ENCODE results near the gene ASTN2. TPM values are rescaled to one million over a fixed set of nuclear protein-coding genes. Genes with fewer than 3 reads are reported as not detected.

ASTN2 gene
- total and polyA plus RNA-seq, 2 experiments from 2014 or later = 7.0 to 24.6 TPM

GRCh38 chr9:117231012-117231411, 183.8 kb downstream of the ASTN2 start (continued):
- no peak for TF ChIP-seq STAT1 (IDR thresholded peaks at IDR 0.05; ENCODE audit: unreplicated experiment)
- no peak for TF ChIP-seq CTCF (conservative IDR thresholded peaks at IDR 0.05; ENCODE audit: low read depth in 2 of 2)
- no peak for TF ChIP-seq POLR2AphosphoS5 (IDR thresholded peaks at IDR 0.05; ENCODE audit: low read depth)
- no peak for TF ChIP-seq EZH2phosphoT487 (IDR thresholded peaks at IDR 0.05; ENCODE audit: unreplicated experiment)

- Mint-ChIP-seq H3K36me3 (ENCODE audit: low read depth) (no peaks in the 10 kb centered on the region), H3K4me1 (peaks cover 9% of the 10 kb centered on the region), H3K4me3 (no peak overlapping the region), H3K9me3 (no peaks in the 10 kb centered on the region), H3K27me3 (ENCODE audit: insufficient read depth, low read depth, poor library complexity) (peaks cover 1% of the 10 kb centered on the region), H3K27ac (peak overlapping the region; percentile 49)
- Histone ChIP-seq H3K79me2 (replicated peaks; ENCODE audit: insufficient read depth) (no peaks in the 10 kb centered on the region), H3K27me3 (ENCODE audit: insufficient read depth) (no peaks in the 10 kb centered on the region), H3K4me2 (no peak overlapping the region), H3K36me3 (ENCODE audit: insufficient read depth) (no peaks in the 10 kb centered on the region), H3K27ac (ENCODE audit: low read depth) (no peak overlapping the region), H3F3A (replicated peaks; ENCODE audit: low read depth) (no peaks in the 10 kb centered on the region), H3K9me2 (ENCODE audit: insufficient read depth) (peaks cover 3% of the 10 kb centered on the region; the same call in 1 of the 2 replicates), H3K4me3 (no peak overlapping the region), H4K20me1 (replicated peaks; ENCODE audit: insufficient read depth) (no peaks in the 10 kb centered on the region), H3K4me1 (ENCODE audit: insufficient read depth) (0 out of 2 replicates have a peak, but pooled peaks cover 4% of the 10 kb centered on the region), H2AFZ (no peak overlapping the region)
- peak; percentile 43; the same call in 2 of the 3 replicates for ATAC-seq
- TF ChIP-seq REST (IDR thresholded peaks at IDR 0.05; ENCODE audit: unreplicated experiment) (no peak), NANOG (IDR thresholded peaks at IDR 0.05; ENCODE audit: borderline replicate concordance) (no peak), POLR2AphosphoS5 (IDR thresholded peaks at IDR 0.05; ENCODE audit: low read depth) (no peak), CREB1 (CRISPR knock-in tag; IDR thresholded peaks at IDR 0.05; ENCODE audit: low read depth) (no peak)
- peak; percentile 51 for DNase-seq (ENCODE audit: low spot score)
Measured at GRCh38 chr9:117224695-117225094, 190.2 kb downstream of the ASTN2 start.

- Histone ChIP-seq H3K79me2 (replicated peaks; ENCODE audit: insufficient read depth) (no peaks in the 10 kb centered on the region), H3K27ac (ENCODE audit: low read depth) (no peak overlapping the region), H3K36me3 (ENCODE audit: insufficient read depth) (no peaks in the 10 kb centered on the region), H3K4me3 (no peak overlapping the region), H4K20me1 (replicated peaks; ENCODE audit: insufficient read depth) (no peaks in the 10 kb centered on the region), H3K4me1 (ENCODE audit: insufficient read depth) (no peaks in the 10 kb centered on the region), H3F3A (replicated peaks; ENCODE audit: low read depth) (no peaks in the 10 kb centered on the region), H3K9me2 (ENCODE audit: insufficient read depth) (peaks cover 3% of the 10 kb centered on the region; the same call in 1 of the 2 replicates), H2AFZ (no peak overlapping the region), H3K27me3 (ENCODE audit: insufficient read depth) (no peaks in the 10 kb centered on the region), H3K4me2 (no peak overlapping the region)
- Mint-ChIP-seq H3K27me3 (ENCODE audit: insufficient read depth, low read depth, poor library complexity) (no peaks in the 10 kb centered on the region), H3K4me1 (no peaks in the 10 kb centered on the region), H3K9me3 (no peaks in the 10 kb centered on the region), H3K36me3 (ENCODE audit: low read depth) (no peaks in the 10 kb centered on the region), H3K4me3 (no peak overlapping the region), H3K27ac (no peak overlapping the region; the same call in 1 of the 2 replicates)
- DNase-seq (ENCODE audit: low spot score) (no peak), ATAC-seq (no peak)
- TF ChIP-seq ZNF331 (CRISPR knock-in tag; IDR thresholded peaks at IDR 0.05; ENCODE audit: low read depth) (no peak), ETS1 (IDR thresholded peaks at IDR 0.05) (no peak), POLR2AphosphoS5 (IDR thresholded peaks at IDR 0.05; ENCODE audit: low read depth) (no peak), EZH2 (IDR thresholded peaks at IDR 0.05; ENCODE audit: low read depth, unreplicated experiment) (no peak), NANOG (IDR thresholded peaks at IDR 0.05; ENCODE audit: borderline replicate concordance) (no peak), CREB1 (CRISPR knock-in tag; IDR thresholded peaks at IDR 0.05; ENCODE audit: low read depth) (no peak), REST (IDR thresholded peaks at IDR 0.05; ENCODE audit: unreplicated experiment) (no peak), ZNF114 (CRISPR knock-in tag; IDR thresholded peaks at IDR 0.05) (no peak)
Measured at GRCh38 chr9:117218951-117219350, 195.9 kb downstream of the ASTN2 start.

Data from GM23338 (cell line).